Measurements from ENCODE around the gene CABLES2.

- TF ChIP-seq MAX (CRISPR knock-in tag; IDR thresholded peaks at IDR 0.05) (no peak), CTCF (IDR thresholded peaks at IDR 0.05) (no peak), CBFB (CRISPR knock-in tag; IDR thresholded peaks at IDR 0.05; ENCODE audit: low read depth) (no peak), NR2C2 (CRISPR knock-in tag; IDR thresholded peaks at IDR 0.05) (no peak), CREB1 (CRISPR knock-in tag; IDR thresholded peaks at IDR 0.05) (no peak), TCF7 (CRISPR knock-in tag; IDR thresholded peaks at IDR 0.05; ENCODE audit: low read depth) (no peak), EMX1 (CRISPR knock-in tag; IDR thresholded peaks at IDR 0.05) (no peak), SOX15 (CRISPR knock-in tag; IDR thresholded peaks at IDR 0.05) (no peak)
- TF ChIP-seq, protein P1, sequence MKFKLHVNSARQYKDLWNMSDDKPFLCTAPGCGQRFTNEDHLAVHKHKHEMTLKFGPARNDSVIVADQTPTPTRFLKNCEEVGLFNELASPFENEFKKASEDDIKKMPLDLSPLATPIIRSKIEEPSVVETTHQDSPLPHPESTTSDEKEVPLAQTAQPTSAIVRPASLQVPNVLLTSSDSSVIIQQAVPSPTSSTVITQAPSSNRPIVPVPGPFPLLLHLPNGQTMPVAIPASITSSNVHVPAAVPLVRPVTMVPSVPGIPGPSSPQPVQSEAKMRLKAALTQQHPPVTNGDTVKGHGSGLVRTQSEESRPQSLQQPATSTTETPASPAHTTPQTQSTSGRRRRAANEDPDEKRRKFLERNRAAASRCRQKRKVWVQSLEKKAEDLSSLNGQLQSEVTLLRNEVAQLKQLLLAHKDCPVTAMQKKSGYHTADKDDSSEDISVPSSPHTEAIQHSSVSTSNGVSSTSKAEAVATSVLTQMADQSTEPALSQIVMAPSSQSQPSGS (CRISPR knock-in tag; IDR thresholded peaks at IDR 0.05; ENCODE audit: borderline replicate concordance, low read depth): no peak
- TF ChIP-seq, protein P2, sequence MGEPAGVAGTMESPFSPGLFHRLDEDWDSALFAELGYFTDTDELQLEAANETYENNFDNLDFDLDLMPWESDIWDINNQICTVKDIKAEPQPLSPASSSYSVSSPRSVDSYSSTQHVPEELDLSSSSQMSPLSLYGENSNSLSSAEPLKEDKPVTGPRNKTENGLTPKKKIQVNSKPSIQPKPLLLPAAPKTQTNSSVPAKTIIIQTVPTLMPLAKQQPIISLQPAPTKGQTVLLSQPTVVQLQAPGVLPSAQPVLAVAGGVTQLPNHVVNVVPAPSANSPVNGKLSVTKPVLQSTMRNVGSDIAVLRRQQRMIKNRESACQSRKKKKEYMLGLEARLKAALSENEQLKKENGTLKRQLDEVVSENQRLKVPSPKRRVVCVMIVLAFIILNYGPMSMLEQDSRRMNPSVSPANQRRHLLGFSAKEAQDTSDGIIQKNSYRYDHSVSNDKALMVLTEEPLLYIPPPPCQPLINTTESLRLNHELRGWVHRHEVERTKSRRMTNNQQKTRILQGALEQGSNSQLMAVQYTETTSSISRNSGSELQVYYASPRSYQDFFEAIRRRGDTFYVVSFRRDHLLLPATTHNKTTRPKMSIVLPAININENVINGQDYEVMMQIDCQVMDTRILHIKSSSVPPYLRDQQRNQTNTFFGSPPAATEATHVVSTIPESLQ (CRISPR knock-in tag; IDR thresholded peaks at IDR 0.05): no peak
Measured at GRCh38 chr20:62355878-62356588, 51.1 kb downstream of the CABLES2 start.
